GM18508 (cell line): ENCODE results near the gene TACC2.
"Not testable (repeated sequence)": the region's sequence is repeated elsewhere in the genome, so short reads cannot be mapped to it uniquely, and the experiment has no call there.

ENCODE experiments used
- ATAC-seq: cut with Tn5 transposase; IDR thresholded peaks from one replicate; pipeline ENCODE4 v1.9.1; 2021; ENCODE audit warnings: moderate number of reproducible peaks; ENCODE audit not compliant: insufficient read depth, unreplicated experiment

Gene TACC2

GRCh38 chr10:122022276-122022675, 33.3 kb downstream of the TACC2 start:
- ATAC-seq = no peak

- ATAC-seq = not testable (repeated sequence)
Measured at GRCh38 chr10:122023257-122023656, 34.3 kb downstream of the TACC2 start.

GRCh38 chr10:122029499-122030199, 40.7 kb downstream of the TACC2 start:
- no peak for ATAC-seq

- ATAC-seq = no peak
Measured at GRCh38 chr10:122030200-122030552, 41.2 kb downstream of the TACC2 start.

GRCh38 chr10:122033224-122033926, 44.4 kb downstream of the TACC2 start:
- no peak for ATAC-seq

- ATAC-seq = no peak
Measured at GRCh38 chr10:122034149-122034756, 45.3 kb downstream of the TACC2 start.

GRCh38 chr10:122040786-122041185, 51.8 kb downstream of the TACC2 start:
- ATAC-seq = no peak

GRCh38 chr10:122042836-122043235, 53.9 kb downstream of the TACC2 start:
- ATAC-seq = no peak

- no peak for ATAC-seq
Measured at GRCh38 chr10:122044045-122044661, 55.2 kb downstream of the TACC2 start.

- ATAC-seq = no peak
Measured at GRCh38 chr10:122044713-122045112, 55.8 kb downstream of the TACC2 start.

GRCh38 chr10:122045212-122045611, 56.2 kb downstream of the TACC2 start:
- no peak for ATAC-seq

- ATAC-seq = no peak
Measured at GRCh38 chr10:122047560-122047959, 58.6 kb downstream of the TACC2 start.

GRCh38 chr10:122049076-122049475, 60.1 kb downstream of the TACC2 start:
- no peak for ATAC-seq

- ATAC-seq = no peak
Measured at GRCh38 chr10:122050311-122050710, 61.3 kb downstream of the TACC2 start.

- no peak for ATAC-seq
Measured at GRCh38 chr10:122050811-122051210, 61.8 kb downstream of the TACC2 start.

- ATAC-seq = no peak
Measured at GRCh38 chr10:122051609-122052385, 62.8 kb downstream of the TACC2 start.

- ATAC-seq = no peak
Measured at GRCh38 chr10:122052701-122053100, 63.7 kb downstream of the TACC2 start.

GRCh38 chr10:122053314-122053713, 64.4 kb downstream of the TACC2 start:
- ATAC-seq = no peak

- no peak for ATAC-seq
Measured at GRCh38 chr10:122054048-122055025, 65.4 kb downstream of the TACC2 start.
